Sigmoid colon (tissue), 7 donors: ENCODE measurements around the gene OMP. TPM values are rescaled to one million over a fixed set of nuclear protein-coding genes. Genes with fewer than 3 reads are reported as not detected.
A peak's percentile ranks its signal among the peaks of the same experiment; 100 is the strongest.

Experiments
- DNase-seq: peaks from one replicate; pipeline ENCODE4 v3.0.0-alpha.2; 2019
- H3K27ac ChIP-seq, 4 donors: fragments of 200-600 bp; sonication (generic); one replicate each; pipeline ENCODE4 v1.5.1; 2016 to 2019; ENCODE audit warnings: mild to moderate bottlenecking in 1 of 4
- H3K27me3 ChIP-seq, 3 donors: fragments of 200-600 bp; sonication (generic); one replicate each; pipeline ENCODE4 v1.5.1; 2019; ENCODE audit warnings: mild to moderate bottlenecking in 1 of 3
- H3K36me3 ChIP-seq, 4 donors: fragments of 200-600 bp; sonication (generic); one replicate each; pipeline ENCODE4 v1.5.1; 2016 to 2019
- H3K4me1 ChIP-seq, 4 donors: fragments of 200-600 bp; sonication (generic); one replicate each; pipeline ENCODE4 v1.5.1; 2017 to 2019
- H3K4me3 ChIP-seq, 4 donors: fragments of 200-600 bp; sonication (generic); one replicate each; pipeline ENCODE4 v1.5.1; 2017 to 2019; ENCODE audit warnings: mild to moderate bottlenecking in 2 of 4, moderate library complexity in 1 of 4
- H3K9me3 ChIP-seq, 4 donors: fragments of 200-600 bp in 3 of 4; sonication (generic) in 3 of 4; one replicate each; pipeline versions ENCODE4 v1.5.1 to v1.6.1; 2013 to 2019
- CTCF ChIP-seq, 4 experiments: fragments of 450-650 bp in 3 of 4; fragments of 200-600 bp in 1 of 4; IDR thresholded peaks; one replicate each; pipeline ENCODE4 v1.5.1; 2016 to 2019; ENCODE audit warnings: antibody characterized with exemption in 4 of 4, mild to moderate bottlenecking in 3 of 4, moderate library complexity in 2 of 4
- EP300 ChIP-seq, 4 donors: sonication (generic); formaldehyde crosslinking; IDR thresholded peaks; one replicate each; pipeline ENCODE4 v1.6.1; 2017; ENCODE audit warnings: antibody characterized with exemption in 4 of 4
- POLR2A ChIP-seq, 2 donors: fragments of 450-650 bp; IDR thresholded peaks; one replicate each; pipeline ENCODE4 v1.6.1; 2016; ENCODE audit warnings: antibody characterized with exemption in 2 of 2, mild to moderate bottlenecking in 2 of 2, moderate library complexity in 2 of 2
- POLR2AphosphoS5 ChIP-seq, 4 donors: sonication (generic); formaldehyde crosslinking; IDR thresholded peaks; one replicate each; pipeline ENCODE4 v1.6.1; 2017; ENCODE audit warnings: antibody characterized with exemption in 4 of 4
- WGBS, 2 donors: extraction: QIAGEN DNeasy Blood & Tissue Kit; methylation state at CpG; one replicate each; pipeline ENCODE4 v1.1.7; 2013; 5-methylcytosine and 5-hydroxymethylcytosine counted together
- intact Hi-C: fragments of 100-400 bp; cut with DNase I; formaldehyde crosslinking; loops from one replicate; pipeline ENCODE4 v1.15.1; 2023
- polyA plus RNA-seq, 3 donors: library from polyadenylated mRNA; stranded (reverse); fragments of 200-250 nt; gene quantifications; one replicate each; pipeline ENCODE4 v1.2.3, GENCODE V29; 2013
- total RNA-seq, 4 donors: library from RNA; depleted of rRNA; stranded (reverse); fragments of >200 nt; gene quantifications; one replicate each; pipeline ENCODE4 v1.1.0, GENCODE V29; 2016
- donor health status: healthy with polysubstance abuse.
- donor health status: Bipolar disorder and iron deficiency.
- donor health status: healthy.

OMP gene
- total and polyA plus RNA-seq, 7 donors = 1.4 to 4.5 TPM; not detected in 5

GRCh38 chr11:77111946-77112345 is 9.3 kb downstream of the OMP start:
- H3K36me3 ChIP-seq = no peaks in the 10 kb centered on the region
- H3K4me1 ChIP-seq = peaks cover 0 to 17% (median 16%) of the 10 kb centered on the region in 4 donors
- 94% methylated on average over 6 of the region's 6 CpGs for WGBS, 2 donors
- no peak overlapping the region for H3K4me3 ChIP-seq
- intact Hi-C loops = no loop called here
- no peak for DNase-seq
- no peaks in the 10 kb centered on the region for H3K9me3 ChIP-seq
- no peak for TF ChIP-seq EP300 (IDR thresholded peaks at IDR 0.05)
- TF ChIP-seq CTCF (IDR thresholded peaks at IDR 0.05) = no peak
- no peak for TF ChIP-seq POLR2A (IDR thresholded peaks at IDR 0.05)
- TF ChIP-seq POLR2AphosphoS5 (IDR thresholded peaks at IDR 0.05) = no peak
- H3K27ac ChIP-seq = no peak overlapping the region
- H3K27me3 ChIP-seq = no peaks in the 10 kb centered on the region

GRCh38 chr11:77112641-77113381 is 10.2 kb downstream of the OMP start:
- Histone ChIP-seq H3K4me1 (peaks cover 0 to 10% (median 8%) of the 10 kb centered on the region in 4 donors), H3K27me3 (no peaks in the 10 kb centered on the region), H3K36me3 (peaks cover 0 to 2% (median 0%) of the 10 kb centered on the region in 4 donors), H3K4me3 (no peak overlapping the region), H3K9me3 (no peaks in the 10 kb centered on the region), H3K27ac (no peak overlapping the region)
- TF ChIP-seq POLR2A (IDR thresholded peaks at IDR 0.05) (no peak), POLR2AphosphoS5 (IDR thresholded peaks at IDR 0.05) (no peak), CTCF (IDR thresholded peaks at IDR 0.05) (no peak), EP300 (IDR thresholded peaks at IDR 0.05) (no peak)
- intact Hi-C loops = no loop called here
- DNase-seq = no peak
- 88 to 93% methylated on average over 20 of the region's 20 CpGs for WGBS, 2 donors

- peak in 1 of 4 experiments; percentile 52 for TF ChIP-seq CTCF (IDR thresholded peaks at IDR 0.05)
- no peak for TF ChIP-seq EP300 (IDR thresholded peaks at IDR 0.05)
- DNase-seq = no peak
- H3K9me3 ChIP-seq = no peaks in the 10 kb centered on the region
- peaks cover 0 to 9% (median 2%) of the 10 kb centered on the region in 4 donors for H3K36me3 ChIP-seq
- H3K27ac ChIP-seq = no peak overlapping the region
- H3K27me3 ChIP-seq = no peaks in the 10 kb centered on the region
- peaks cover 0 to 6% (median 3%) of the 10 kb centered on the region in 4 donors for H3K4me1 ChIP-seq
- WGBS, 2 donors = 47 to 71% methylated on average over 8 of the region's 8 CpGs
- no peak overlapping the region for H3K4me3 ChIP-seq
- intact Hi-C loops = no loop called here
Measured at GRCh38 chr11:77113382-77114088, 10.9 kb downstream of the OMP start.

- WGBS, 2 donors = 95 to 96% methylated on average over 13 of the region's 13 CpGs
- no peak for TF ChIP-seq EP300 (IDR thresholded peaks at IDR 0.05)
- TF ChIP-seq CTCF (IDR thresholded peaks at IDR 0.05) = no peak
- TF ChIP-seq POLR2A (IDR thresholded peaks at IDR 0.05) = no peak
- no peak for TF ChIP-seq POLR2AphosphoS5 (IDR thresholded peaks at IDR 0.05)
- no peak for DNase-seq
- H3K9me3 ChIP-seq = no peaks in the 10 kb centered on the region
- H3K4me3 ChIP-seq = no peak overlapping the region
- intact Hi-C loops = no loop called here
- H3K27me3 ChIP-seq = no peaks in the 10 kb centered on the region
- no peak overlapping the region for H3K27ac ChIP-seq
- peaks cover 0 to 14% (median 2%) of the 10 kb centered on the region in 4 donors for H3K36me3 ChIP-seq
- peaks cover 0 to 6% (median 3%) of the 10 kb centered on the region in 4 donors for H3K4me1 ChIP-seq
Measured at GRCh38 chr11:77114089-77114463, 11.4 kb downstream of the OMP start.
